ENCODE measurements around the gene BEST1.

BEST1 gene

DNA sequence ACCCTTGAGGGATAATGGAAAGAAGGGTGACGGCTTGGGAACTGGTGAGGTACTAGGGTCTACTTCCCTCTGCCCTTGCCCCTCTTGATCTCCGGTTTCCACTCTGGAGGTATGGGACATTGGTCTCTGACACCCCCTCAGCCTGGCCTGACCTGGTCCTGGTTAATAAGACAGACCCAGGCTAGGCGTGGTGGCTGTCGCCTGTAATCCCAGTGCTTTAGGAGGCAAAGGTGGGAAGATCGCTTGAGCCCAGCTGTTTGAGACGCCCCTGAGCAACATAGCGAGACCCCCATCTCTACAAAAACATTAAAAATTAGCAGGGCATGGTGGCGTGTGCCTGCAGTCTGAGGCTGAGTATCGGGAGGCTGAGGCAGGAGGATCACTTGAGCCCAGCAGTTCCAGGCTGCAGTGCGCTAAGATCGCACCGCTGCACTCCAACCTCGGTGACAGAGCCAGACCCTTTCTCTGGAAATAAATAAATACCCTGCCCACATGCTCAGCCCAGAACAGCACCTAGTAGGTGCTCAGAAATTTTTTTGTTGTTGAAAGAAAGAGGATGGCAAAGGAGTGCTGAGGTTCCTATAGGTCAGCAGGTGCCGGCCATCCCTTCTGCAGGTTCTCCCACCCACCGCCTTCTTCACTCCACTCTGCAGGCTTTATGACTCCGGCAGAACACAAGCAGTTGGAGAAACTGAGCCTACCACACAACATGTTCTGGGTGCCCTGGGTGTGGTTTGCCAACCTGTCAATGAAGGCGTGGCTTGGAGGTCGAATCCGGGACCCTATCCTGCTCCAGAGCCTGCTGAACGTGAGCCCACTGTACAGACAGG, 6.3 kb downstream of the BEST1 start:
- no peak overlapping the region for H3K4me3 ChIP-seq (ENCODE audit: low read depth, low read length)
- TF ChIP-seq, protein P1, sequence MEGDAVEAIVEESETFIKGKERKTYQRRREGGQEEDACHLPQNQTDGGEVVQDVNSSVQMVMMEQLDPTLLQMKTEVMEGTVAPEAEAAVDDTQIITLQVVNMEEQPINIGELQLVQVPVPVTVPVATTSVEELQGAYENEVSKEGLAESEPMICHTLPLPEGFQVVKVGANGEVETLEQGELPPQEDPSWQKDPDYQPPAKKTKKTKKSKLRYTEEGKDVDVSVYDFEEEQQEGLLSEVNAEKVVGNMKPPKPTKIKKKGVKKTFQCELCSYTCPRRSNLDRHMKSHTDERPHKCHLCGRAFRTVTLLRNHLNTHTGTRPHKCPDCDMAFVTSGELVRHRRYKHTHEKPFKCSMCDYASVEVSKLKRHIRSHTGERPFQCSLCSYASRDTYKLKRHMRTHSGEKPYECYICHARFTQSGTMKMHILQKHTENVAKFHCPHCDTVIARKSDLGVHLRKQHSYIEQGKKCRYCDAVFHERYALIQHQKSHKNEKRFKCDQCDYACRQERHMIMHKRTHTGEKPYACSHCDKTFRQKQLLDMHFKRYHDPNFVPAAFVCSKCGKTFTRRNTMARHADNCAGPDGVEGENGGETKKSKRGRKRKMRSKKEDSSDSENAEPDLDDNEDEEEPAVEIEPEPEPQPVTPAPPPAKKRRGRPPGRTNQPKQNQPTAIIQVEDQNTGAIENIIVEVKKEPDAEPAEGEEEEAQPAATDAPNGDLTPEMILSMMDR (IDR thresholded peaks at IDR 0.05; ENCODE audit: low read depth, low read length): no peak

DNA sequence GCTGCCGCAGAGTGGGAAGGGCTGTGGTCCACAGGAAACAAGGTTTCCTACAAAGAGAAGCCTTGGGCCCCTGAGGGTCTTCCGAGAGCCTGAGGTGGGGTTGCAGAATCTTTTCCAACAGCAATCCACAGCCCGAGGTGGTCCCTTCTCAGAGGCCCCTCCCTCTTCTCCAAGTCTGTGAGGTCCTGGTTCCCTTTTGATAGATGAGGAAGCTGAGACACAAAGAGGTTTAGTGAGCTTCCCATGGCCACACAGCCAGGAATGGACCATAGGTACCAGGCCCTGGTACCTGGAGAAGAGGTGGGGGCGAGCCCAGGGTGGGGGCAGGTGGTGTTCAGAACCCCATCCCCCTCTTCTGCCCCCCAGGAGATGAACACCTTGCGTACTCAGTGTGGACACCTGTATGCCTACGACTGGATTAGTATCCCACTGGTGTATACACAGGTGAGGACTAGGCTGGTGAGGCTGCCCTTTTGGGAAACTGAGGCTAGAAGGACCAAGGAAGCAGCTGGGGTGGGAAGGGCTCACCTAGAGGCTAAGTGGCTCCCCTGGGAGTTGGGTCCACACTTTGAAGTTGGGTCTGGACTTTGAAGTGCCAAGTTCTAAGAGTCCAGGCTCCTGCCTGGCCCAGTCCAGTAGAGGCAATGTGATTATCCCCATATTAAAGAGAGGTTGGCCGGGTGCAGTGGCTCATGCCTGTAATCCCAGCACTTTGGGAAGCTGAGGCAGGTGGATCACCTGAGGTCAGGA, 7.0 kb downstream of the BEST1 start:
- H3K4me3 ChIP-seq (ENCODE audit: low read depth, low read length): no peak overlapping the region
- TF ChIP-seq, protein P1 (IDR thresholded peaks at IDR 0.05; ENCODE audit: low read depth, low read length): no peak

DNA sequence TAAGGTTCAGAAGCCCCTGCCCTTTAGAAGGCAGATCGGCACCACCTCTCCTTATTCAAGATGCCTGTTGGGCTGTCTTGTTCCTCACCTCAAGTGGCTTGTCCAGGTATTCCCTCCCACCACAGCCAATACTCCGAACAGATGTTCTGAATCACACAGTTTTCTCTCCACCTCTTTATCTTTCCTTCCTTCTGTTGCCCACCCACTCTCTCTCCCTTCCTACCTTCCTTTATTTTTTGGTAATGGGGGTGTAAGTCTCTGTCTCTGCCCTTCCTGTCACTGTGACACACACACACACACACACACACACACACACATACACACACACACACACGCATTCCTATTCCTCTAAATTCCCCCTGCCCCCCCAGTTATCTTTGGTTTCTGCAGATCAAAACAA, 8.4 kb downstream of the BEST1 start:
- TF ChIP-seq, protein P1 (IDR thresholded peaks at IDR 0.05; ENCODE audit: low read depth, low read length): no peak

DNA sequence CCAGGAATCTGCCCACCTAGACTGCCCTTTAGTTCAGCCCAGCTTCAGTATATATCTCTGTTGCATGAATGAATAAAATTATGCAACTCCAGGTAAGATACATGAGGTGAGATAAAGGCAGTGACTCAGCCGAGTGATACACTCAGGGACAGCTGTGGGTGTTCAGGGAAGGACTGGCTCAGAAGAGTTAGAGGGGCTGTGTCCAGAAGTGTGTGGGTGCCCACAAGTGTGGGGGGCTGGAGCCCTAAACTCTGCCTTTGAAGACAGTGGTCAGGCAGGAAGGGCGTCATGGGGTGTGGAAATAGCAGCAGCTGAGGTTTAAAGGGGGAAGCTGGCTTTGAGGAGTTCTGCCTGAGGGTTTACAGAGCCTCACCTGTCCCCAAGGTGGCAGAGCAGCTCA, 9.0 kb downstream of the BEST1 start:
- TF ChIP-seq, protein P1 (IDR thresholded peaks at IDR 0.05; ENCODE audit: low read depth, low read length): no peak
- H3K4me3 ChIP-seq (ENCODE audit: low read depth, low read length): no peak overlapping the region

More for the DNA sequence above, 8.4 kb downstream of the BEST1 start:
- no peak overlapping the region for H3K4me3 ChIP-seq (ENCODE audit: low read depth, low read length)

DNA sequence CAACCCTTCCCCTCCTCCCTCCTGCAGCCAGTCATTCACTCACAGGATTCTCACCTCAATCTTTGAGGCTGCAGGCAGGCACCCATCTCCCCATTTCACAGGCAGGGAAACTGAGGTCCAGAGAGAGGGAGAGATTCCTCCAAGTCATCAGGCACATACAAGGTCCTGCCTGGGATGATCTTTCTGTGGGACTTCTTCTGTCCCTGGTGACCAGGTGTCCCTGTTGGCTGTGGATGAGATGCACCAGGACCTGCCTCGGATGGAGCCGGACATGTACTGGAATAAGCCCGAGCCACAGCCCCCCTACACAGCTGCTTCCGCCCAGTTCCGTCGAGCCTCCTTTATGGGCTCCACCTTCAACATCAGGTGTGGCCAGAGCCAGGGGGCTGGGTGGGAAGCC, 9.5 kb downstream of the BEST1 start:
- TF ChIP-seq, protein P1 (IDR thresholded peaks at IDR 0.05; ENCODE audit: low read depth, low read length): no peak
- no peak overlapping the region for H3K4me3 ChIP-seq (ENCODE audit: low read depth, low read length)

DNA sequence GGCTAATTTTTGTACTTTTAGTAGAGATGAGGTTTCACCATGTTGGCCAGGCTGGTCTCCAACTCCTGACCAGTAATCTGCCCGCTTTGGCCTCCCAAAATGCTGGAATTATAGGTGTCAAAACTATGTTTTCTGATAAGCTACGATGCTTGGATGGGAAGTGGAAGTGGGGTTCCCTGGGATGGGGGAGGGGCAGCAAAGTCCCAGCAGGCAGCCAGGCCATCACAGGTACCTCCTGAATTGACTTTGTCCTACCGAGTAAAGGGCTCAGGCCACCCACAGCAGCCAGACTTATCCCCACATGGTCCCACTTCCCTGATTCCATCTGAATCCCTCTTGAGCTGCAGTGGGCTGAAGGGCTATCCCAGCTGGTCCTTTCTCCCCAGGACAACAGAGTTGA, 10.4 kb downstream of the BEST1 start:
- H3K4me3 ChIP-seq (ENCODE audit: low read depth, low read length): no peak overlapping the region
- TF ChIP-seq, protein P1 (IDR thresholded peaks at IDR 0.05; ENCODE audit: low read depth, low read length): no peak

All from WI38 (cell line).